Measurements from ENCODE around the gene PLEKHA7.

PLEKHA7 gene

DNA sequence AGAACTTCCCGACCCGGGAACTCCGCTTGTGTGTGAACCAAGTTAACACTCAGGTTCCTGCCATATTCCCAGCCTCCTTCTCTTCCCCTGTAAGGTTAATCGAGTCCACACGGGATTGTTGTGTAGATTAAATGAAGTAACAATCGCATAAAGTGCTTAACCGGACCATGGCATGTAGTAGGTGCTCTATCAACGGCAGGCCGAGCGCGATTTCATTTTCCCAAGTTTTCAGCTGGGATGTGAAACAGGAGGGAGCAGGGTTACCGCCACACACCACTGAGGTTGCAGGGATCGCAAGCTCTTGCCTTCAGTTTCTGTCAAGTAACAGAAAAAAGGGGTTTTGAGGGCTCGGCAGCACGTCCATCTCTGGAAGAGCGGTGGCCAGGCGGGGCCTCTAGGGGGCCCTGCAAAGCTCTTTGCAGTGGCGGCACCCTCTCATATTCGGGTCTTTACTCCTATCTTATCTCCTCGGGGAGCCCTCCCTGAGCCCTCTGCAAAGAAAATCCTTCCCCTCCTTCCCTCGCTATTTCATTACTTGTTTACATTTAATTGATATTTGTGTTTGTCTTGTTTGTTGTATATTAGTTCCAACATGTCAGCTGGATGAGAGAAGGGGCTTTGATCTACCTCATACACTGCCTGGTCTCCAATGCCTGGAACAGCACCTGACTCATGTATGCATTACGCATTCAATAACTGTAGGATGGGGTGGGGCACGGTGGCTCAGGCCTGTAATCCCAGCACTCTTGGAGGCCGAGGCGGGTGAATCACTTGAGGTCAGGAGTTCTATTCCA lies 816 bp upstream of the PLEKHA7 start:
- H3K4me3 ChIP-seq (IDR thresholded peaks at IDR 0.05; ENCODE audit: insufficient read depth, low read depth, low read length) = no peak overlapping the region

DNA sequence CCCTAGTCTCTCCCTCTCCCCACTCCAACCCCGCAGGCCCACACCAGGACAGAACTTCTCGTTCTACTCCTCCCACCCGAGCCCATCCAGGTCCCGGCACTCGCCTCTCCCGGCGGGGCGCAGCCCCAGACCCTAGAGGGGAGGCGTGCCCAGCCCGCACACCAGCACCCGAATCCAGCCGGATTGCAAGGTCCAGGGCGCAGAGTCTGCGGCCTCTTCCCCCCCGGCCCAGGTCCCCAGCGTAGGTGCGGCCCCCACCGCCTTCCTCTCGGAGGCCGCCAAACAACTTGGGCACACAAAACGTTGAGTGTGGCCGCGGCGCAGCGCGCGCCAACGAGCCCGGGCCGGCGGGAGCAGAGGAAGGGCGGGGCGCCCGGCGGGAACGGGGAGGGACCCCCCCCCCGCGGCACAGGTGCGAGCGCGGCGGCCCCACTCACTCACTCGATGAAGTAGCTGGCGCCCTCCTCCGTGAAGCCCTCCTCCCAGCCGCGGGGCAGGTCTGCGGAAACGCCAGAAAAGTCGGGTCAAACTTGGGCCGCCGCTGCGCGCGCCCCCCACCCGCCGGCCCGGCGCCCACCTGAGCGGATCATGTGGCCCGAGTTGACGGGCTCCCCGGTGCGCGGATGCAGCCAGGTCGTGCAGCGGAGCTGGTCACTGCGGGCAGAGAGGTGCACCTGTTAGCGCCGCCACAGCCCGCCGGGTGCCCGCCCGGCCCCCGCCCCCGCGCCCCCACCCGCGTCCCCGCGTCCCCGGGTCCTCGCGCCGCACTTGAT lies 480 bp downstream of the PLEKHA7 start:
- H3K79me2 ChIP-seq (ENCODE audit: insufficient read depth, low read depth) = 0 out of 2 replicates have a peak, but pooled peaks cover 3% of the 10 kb centered on the region
- H3K36me3 ChIP-seq (ENCODE audit: insufficient read depth) = no peaks in the 10 kb centered on the region
- no peak overlapping the region for H3K4me3 ChIP-seq (IDR thresholded peaks at IDR 0.05; ENCODE audit: insufficient read depth, low read depth, low read length)
- H3K9ac ChIP-seq = peak overlapping the region; percentile 61; the same call in 1 of the 2 replicates
- H4K20me1 ChIP-seq (ENCODE audit: insufficient read depth) = no peaks in the 10 kb centered on the region
- peaks cover 40% of the 10 kb centered on the region for H3K4me1 ChIP-seq (ENCODE audit: low read depth, poor library complexity, severe bottlenecking)
- H2AFZ ChIP-seq (ENCODE audit: low read depth) = peak overlapping the region; percentile 76
- no peaks in the 10 kb centered on the region for H3K27me3 ChIP-seq (ENCODE audit: insufficient read depth, low read depth)
- TF ChIP-seq, protein P1, sequence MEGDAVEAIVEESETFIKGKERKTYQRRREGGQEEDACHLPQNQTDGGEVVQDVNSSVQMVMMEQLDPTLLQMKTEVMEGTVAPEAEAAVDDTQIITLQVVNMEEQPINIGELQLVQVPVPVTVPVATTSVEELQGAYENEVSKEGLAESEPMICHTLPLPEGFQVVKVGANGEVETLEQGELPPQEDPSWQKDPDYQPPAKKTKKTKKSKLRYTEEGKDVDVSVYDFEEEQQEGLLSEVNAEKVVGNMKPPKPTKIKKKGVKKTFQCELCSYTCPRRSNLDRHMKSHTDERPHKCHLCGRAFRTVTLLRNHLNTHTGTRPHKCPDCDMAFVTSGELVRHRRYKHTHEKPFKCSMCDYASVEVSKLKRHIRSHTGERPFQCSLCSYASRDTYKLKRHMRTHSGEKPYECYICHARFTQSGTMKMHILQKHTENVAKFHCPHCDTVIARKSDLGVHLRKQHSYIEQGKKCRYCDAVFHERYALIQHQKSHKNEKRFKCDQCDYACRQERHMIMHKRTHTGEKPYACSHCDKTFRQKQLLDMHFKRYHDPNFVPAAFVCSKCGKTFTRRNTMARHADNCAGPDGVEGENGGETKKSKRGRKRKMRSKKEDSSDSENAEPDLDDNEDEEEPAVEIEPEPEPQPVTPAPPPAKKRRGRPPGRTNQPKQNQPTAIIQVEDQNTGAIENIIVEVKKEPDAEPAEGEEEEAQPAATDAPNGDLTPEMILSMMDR (conservative IDR thresholded peaks at IDR 0.05; ENCODE audit: low read depth, low read length) = no peak
- H3K4me2 ChIP-seq = peak overlapping the region; percentile 89
- H3K27ac ChIP-seq = no peak overlapping the region

More for the DNA sequence above, 816 bp upstream of the PLEKHA7 start:
- H3K9ac ChIP-seq = peak overlapping the region; percentile 69; the same call in 1 of the 2 replicates
- peaks cover 40% of the 10 kb centered on the region for H3K4me1 ChIP-seq (ENCODE audit: low read depth, poor library complexity, severe bottlenecking)
- no peaks in the 10 kb centered on the region for H3K36me3 ChIP-seq (ENCODE audit: insufficient read depth)
- H3K27ac ChIP-seq = peak overlapping the region; percentile 13; the same call in 1 of the 2 replicates
- H2AFZ ChIP-seq (ENCODE audit: low read depth) = peak overlapping the region; percentile 77
- no peaks in the 10 kb centered on the region for H3K27me3 ChIP-seq (ENCODE audit: insufficient read depth, low read depth)
- TF ChIP-seq, protein P1 (conservative IDR thresholded peaks at IDR 0.05; ENCODE audit: low read depth, low read length) = peak; percentile 72
- peak overlapping the region; percentile 65 for H3K4me2 ChIP-seq
- H4K20me1 ChIP-seq (ENCODE audit: insufficient read depth) = no peaks in the 10 kb centered on the region
- 0 out of 2 replicates have a peak, but pooled peaks cover 3% of the 10 kb centered on the region for H3K79me2 ChIP-seq (ENCODE audit: insufficient read depth, low read depth)

DNA sequence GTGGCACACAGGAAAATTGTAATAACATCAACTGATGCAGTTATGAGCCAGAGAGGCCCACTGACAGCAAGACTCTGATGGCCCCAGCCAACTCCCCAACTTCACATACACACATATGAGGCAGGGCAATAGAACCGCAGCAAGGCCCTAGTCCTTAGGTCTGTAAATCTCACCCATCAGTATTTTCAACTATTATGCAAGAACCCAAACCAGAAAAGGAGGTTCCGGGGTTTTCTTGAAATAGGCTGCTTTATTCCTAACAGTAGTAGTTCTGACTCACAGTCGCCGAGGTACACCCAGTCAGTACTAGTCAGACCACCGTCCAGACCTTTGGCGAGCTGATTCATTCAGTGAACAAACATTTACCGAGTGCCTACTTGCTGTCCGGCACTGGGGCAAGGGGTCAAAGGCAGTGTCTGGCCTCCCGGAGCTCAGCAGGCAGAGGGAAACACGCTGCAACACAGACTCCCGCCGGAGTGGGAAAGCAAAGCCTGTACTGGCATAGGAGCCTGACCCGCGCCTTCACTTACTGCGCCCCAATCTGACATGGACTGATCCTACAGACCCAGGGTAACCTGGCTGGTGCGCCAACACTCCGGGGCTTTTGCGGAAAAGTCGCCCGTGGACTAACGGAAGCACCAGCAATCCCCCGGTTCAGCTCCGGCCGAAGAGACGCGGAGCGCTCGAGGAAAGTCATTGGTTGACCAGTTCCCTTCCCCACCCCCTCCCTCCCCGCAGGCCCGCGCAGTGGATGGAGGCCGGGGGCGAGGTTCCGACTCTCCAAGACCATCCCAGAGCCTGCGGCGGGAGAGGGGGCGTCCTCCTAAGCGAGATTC lies 1.3 kb downstream of the PLEKHA7 start:
- Histone ChIP-seq H3K4me2 (peak overlapping the region; percentile 89), H3K27ac (no peak overlapping the region), H3K79me2 (ENCODE audit: insufficient read depth, low read depth) (0 out of 2 replicates have a peak, but pooled peaks cover 3% of the 10 kb centered on the region), H2AFZ (ENCODE audit: low read depth) (peak overlapping the region; percentile 76), H3K4me1 (ENCODE audit: low read depth, poor library complexity, severe bottlenecking) (peaks cover 37% of the 10 kb centered on the region), H3K4me3 (IDR thresholded peaks at IDR 0.05; ENCODE audit: insufficient read depth, low read depth, low read length) (no peak overlapping the region), H3K36me3 (ENCODE audit: insufficient read depth) (no peaks in the 10 kb centered on the region), H3K27me3 (ENCODE audit: insufficient read depth, low read depth) (no peaks in the 10 kb centered on the region), H4K20me1 (ENCODE audit: insufficient read depth) (no peaks in the 10 kb centered on the region), H3K9ac (peak overlapping the region; percentile 61; the same call in 1 of the 2 replicates)
- TF ChIP-seq, protein P1 (conservative IDR thresholded peaks at IDR 0.05; ENCODE audit: low read depth, low read length) = no peak

DNA sequence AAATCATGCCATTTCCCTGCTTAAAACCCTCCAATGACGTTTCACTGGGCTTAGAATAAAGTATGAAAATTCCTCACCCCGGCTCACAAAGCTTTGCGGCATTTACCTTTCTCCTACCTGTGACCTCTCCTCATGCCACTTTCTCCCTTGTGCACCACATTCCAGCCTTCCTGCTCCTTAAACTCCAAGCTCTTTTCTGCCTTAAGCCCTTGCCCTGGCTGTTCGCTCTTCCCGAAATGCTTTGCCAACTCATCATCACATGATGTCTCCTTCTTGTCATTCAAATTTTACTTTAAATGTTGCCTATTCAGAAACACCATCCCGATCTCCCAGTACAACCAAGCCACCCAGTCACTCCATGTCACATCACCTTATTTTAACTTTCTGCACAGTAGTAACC lies 2.0 kb downstream of the PLEKHA7 start:
- Histone ChIP-seq H3K27ac (no peak overlapping the region), H3K4me3 (IDR thresholded peaks at IDR 0.05; ENCODE audit: insufficient read depth, low read depth, low read length) (no peak overlapping the region), H3K36me3 (ENCODE audit: insufficient read depth) (no peaks in the 10 kb centered on the region), H4K20me1 (ENCODE audit: insufficient read depth) (no peaks in the 10 kb centered on the region), H3K4me2 (no peak overlapping the region; the same call in 1 of the 2 replicates), H3K4me1 (ENCODE audit: low read depth, poor library complexity, severe bottlenecking) (peaks cover 32% of the 10 kb centered on the region), H3K9ac (no peak overlapping the region), H2AFZ (ENCODE audit: low read depth) (no peak overlapping the region), H3K79me2 (ENCODE audit: insufficient read depth, low read depth) (0 out of 2 replicates have a peak, but pooled peaks cover 3% of the 10 kb centered on the region), H3K27me3 (ENCODE audit: insufficient read depth, low read depth) (no peaks in the 10 kb centered on the region)
- TF ChIP-seq, protein P1 (conservative IDR thresholded peaks at IDR 0.05; ENCODE audit: low read depth, low read length) = no peak
